M059J (cell line): ENCODE results near the gene KLC1. TPM values are rescaled to one million over a fixed set of nuclear protein-coding genes. Genes with fewer than 3 reads are reported as not detected.

Source experiments
- DNase-seq: peaks from one replicate; pipeline ENCODE4 v3.0.0-alpha.2; 2012; ENCODE audit warnings: low read depth
- total RNA-seq: library from RNA; depleted of rRNA; stranded (reverse); fragments of >200 nt; shearing (Covaris generic); gene quantifications from 2 replicates; pipeline ENCODE4 v1.2.3, GENCODE V29; 2014

The KLC1 gene
- total RNA-seq, 1 experiment from 2014 or later, result 101 TPM

DNA sequence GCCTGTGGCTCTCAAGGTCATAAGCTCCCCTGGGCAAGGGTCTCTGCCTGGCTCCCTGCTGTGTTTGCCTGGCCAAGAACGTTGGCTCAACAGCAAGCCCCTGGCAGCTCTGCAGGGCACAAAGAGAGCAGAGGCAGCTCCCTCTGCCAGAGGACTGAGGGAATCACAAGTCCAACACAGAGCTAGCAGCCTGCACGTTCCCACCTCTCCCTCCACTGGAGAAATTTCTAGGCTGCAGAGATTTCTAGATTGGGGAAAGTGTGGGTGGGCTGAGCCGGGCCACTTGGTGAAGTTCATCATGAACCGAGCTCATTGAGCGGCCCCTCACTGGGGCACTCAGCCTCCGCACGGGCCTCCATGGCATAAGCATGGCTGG lies 106.4 kb downstream of the KLC1 start:
- DNase-seq, result no peak

- DNase-seq, result no peak
Observed at GRCh38 chr14:103735815-103736545, 107.0 kb downstream of the KLC1 start.

DNA sequence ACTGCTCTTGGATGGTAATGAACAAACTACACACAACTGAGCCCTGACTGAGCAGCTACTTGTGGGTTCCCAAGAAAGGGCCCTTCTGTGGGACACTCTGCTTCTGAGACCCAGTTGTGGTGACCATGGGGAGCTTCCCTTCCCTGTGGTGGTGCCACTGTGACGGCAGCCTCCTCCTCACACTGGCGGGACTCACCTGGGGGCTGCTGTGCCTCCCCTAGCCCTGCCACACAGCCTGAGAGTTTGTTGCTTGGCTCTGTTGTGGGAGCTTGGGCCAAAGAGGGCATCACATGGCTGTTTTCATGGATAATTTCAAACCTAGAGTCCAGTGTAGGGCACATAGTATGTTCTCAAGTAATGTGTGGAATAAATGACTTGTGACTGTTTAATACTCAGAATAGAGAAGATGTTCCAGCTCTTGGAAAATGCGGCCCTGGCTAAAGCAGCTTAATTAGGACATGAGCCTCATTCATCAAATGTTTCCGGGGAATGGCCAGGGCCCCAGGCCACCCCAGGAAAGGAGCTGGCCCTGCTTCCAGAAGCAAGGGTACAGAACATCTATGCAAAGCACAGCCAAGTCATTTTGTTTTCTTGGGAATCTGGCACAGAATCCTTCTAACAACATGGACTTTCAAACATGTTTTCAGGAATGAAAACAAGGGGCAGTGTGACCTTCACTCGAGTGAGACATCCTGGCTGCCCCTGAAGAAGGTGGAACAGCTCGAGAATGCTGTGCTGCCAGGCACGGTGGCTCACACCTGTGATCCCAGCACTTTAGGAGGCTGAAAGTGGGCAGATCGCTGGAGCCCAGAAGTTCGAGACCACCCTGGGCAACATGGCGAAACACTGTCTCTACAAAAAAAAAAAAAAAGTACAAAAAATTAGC lies 107.8 kb downstream of the KLC1 start:
- DNase-seq, result no peak

GRCh38 chr14:103737432-103738045 lies 108.5 kb downstream of the KLC1 start:
- no peak for DNase-seq

DNA sequence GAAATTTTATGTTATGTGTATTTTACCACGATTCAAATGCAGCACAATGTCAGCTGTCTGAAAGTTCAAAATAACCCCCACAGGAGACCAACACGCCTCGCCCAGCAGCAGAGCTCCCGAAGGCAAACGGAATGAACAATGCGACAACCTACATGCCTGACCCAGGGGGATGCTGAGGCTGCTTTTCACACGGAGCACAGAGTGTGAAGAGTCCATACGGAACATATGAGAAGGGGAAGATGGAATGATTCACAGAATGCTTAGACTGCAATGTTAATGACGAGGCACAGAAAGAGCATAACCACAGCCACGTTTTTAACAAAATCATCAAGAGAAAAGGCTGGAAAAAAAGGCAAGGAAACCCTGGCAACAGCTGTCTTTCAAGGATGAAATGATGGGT lies 109.2 kb downstream of the KLC1 start:
- no peak for DNase-seq

DNA sequence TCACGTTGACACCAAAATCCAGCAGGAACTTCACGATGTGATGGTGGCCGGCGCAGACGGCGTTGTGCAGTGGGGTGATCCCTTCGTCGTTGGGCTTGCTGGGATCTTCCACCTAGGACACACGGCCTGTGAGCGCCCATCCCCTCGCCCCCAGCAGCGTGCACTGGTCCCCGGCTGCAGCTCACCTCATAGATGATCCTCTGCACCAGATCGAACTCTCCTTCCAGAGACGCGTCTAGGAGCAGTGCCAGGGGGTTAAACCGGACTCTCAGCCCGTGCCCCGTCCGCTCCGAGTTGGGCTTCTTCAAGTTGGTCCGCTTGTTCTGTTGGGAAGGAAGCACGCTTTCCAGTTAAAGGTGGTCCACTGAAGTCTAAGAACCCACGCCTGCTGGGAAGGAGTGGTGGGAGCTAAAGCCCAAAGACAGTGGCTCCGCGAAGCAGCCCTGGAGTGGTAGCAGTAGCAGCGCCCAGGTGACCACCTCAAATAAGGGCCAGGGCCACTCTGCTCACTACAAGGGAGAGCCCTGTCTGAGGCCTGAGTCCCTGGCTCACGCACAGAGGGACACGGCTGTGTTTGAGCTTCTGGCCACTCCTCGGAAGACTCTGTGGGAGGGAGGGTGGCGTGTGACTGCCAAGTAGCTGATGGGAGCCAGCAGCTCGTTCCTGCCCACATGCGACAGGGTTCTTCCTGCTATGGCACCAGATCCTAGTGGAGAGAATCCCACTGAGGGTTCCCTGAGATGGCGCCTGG lies 109.9 kb downstream of the KLC1 start:
- no peak for DNase-seq

GRCh38 chr14:103739466-103739792 lies 110.4 kb downstream of the KLC1 start:
- DNase-seq, result no peak

GRCh38 chr14:103739793-103740501 lies 110.9 kb downstream of the KLC1 start:
- no peak for DNase-seq

DNA sequence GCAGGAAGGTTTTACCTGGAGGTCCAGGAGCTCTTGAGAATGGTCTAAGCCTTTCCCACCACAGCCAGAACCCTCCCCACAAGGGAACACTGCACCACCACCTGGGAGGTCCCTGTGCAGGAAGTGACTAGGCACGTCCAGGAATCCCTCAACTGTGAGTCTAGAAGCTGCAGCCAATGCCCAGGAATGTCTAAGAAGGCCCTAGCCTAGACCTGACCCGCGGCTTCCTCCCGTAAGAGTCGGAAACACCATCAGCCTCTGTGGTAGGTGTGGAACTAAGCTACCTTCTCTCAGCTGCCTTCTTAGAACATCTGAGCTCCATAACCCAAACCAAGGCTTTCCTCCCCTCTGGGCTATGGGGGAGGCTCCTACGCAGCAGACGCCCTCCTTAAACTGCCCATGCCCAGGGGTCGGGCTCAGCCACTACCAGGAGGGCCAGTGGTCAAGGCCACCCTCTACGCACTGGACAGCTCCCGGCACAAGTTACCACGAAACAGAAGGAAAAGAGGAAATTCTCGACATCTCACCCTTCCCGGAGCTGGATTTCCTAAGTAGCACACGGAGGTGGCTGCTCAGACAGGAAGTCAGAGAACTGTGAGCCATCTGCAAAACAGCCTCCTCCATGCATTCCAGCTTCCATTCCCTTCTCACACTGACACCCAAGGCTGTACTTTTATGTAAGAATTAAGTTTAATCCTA lies 112.1 kb downstream of the KLC1 start:
- DNase-seq, result peak; percentile 5

GRCh38 chr14:103741876-103742275 lies 112.9 kb downstream of the KLC1 start:
- DNase-seq, result no peak

DNA sequence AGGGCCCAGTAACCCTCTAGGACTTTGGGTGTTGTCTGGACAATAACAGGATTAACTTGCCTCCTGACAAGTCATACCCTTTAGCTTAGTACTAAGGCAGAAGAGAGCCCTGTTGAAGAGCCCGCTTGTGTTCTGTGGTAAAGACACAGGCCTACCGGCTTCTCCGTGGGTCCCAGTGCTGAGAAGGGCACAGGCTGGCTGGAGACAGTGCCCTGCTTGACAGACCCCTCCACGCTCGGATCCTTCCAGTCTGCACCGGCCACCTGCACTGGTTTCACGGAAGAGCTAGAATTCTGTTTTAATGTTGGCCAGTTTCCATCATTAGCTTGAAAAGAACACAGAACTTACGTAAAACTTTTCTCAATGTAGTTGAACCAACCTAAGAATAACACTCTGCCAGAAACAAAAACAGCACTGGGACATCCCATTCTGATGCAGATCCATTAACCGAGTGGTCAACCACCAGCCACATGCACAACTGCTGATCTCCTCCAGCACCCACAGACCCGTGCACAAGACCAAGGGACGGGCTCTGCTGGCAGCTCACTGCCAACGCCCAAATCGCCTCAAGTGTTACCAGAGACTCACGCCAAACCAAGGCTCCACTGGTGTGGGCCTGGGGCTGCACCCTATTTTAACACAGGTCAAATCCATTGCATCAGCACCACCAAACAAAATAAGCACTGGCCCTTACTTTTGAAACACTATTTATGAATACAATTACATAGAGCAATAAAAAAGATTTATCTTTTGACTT lies 113.7 kb downstream of the KLC1 start:
- DNase-seq, result no peak

DNA sequence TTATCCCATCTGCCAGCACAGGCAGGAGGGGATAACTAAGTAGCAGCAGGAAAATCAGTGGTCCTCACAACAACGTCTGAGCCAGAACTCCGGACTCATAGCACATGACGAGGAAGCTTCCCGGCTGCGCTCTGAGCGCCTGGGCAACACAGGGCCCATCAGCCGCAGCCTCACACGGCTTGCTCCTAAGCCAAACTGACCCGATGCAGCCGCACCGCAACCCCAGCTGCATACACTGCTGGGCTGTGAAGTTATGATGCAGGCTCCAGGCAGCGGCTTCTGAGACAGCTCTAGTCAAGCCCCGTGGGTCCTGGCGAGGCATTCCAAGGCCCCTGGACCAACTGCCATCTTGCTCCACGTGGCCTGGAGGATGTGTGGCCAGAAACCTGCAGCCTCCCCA lies 114.7 kb downstream of the KLC1 start:
- no peak for DNase-seq

- no peak for DNase-seq
Observed at GRCh38 chr14:103744621-103745395, 115.8 kb downstream of the KLC1 start.

DNA sequence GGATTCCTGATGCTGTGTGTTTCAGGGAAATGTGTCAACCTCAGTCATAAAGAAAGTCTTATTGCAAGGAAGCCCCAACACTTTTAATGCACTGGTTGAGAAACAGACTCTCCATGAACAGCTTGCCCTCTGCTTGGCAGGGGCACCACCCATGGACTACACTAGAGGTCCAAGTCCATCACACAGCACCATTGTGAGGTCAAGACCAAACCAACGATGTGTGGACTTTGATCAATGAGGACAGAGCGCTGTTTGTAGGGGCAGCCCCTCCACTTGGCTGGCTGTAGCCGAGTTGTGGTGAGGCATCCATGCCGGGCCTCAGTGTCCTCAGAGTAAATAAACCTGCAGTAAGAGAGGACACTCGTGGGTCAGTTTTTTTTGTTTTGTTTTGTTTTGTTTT lies 116.4 kb downstream of the KLC1 start:
- no peak for DNase-seq

GRCh38 chr14:103746701-103747100 lies 117.7 kb downstream of the KLC1 start:
- DNase-seq, result no peak

DNA sequence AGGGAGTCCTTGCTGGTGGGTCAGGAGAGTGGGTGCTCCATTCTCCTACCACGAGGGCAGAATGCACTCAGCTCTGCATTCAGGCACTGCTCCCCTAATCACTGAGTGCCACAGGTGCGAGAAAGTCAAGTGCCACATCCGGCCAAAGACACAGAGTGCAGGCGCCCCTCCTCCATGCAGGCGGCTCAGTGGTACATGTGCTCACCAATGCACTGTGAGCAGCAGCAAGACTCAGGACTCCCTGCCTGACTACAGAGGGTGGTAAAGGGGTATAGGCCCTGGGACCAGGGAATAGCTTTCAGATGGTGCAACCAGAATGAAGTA lies 119.5 kb downstream of the KLC1 start:
- DNase-seq, result no peak

DNA sequence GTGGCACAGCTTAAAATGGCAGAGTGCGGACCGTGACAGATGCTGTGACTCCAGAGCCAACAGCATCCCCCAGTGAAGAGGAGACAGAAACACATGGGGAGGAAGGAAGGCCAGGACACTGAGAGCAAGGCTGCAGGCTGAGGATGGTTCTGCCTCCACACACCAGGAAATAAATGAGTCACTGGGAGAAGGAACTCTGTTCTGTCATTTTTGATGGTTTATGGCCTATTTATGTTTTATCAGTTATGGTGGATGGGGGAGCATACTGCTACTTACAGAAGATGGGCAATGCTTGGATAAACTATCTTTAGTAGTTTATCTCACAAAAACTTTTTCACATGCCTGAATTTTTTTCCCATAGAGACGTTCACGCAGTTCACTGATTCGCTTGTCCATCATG lies 120.4 kb downstream of the KLC1 start:
- no peak for DNase-seq

GRCh38 chr14:103749860-103750259 lies 120.8 kb downstream of the KLC1 start:
- DNase-seq, result no peak
